GM18502 (cell line): Measurements from ENCODE around the gene IGSF21.
"Not testable (repeated sequence)": the region's sequence is repeated elsewhere in the genome, so short reads cannot be mapped to it uniquely, and the experiment has no call there.

Source experiments
- ATAC-seq: cut with Tn5 transposase; IDR thresholded peaks from one replicate; pipeline ENCODE4 v1.9.1; 2021; ENCODE audit warnings: mild to moderate bottlenecking; ENCODE audit not compliant: unreplicated experiment, poor library complexity

IGSF21 gene

DNA sequence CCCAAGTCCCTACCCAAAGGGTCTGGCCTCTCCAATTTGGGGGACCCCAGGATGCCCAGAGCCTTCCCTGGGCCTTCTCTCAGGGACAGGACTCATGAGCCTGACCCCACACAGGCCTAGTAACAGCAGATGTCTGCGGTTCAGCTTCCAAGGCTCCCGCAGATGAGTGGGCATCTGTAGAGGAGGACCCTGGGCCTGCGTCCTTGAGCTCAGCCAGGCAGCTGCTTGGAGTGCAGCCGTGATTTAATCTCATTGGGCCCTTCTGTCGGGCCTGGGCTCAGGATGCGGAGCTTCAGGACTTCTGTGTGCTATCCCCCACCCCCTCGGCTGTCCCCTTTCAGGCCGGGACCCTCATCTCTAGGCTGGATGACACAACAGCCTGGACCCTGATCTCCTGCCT is 35.4 kb downstream of the IGSF21 start:
- ATAC-seq = no peak

GRCh38 chr1:18144062-18144461 is 36.5 kb downstream of the IGSF21 start:
- ATAC-seq = no peak

DNA sequence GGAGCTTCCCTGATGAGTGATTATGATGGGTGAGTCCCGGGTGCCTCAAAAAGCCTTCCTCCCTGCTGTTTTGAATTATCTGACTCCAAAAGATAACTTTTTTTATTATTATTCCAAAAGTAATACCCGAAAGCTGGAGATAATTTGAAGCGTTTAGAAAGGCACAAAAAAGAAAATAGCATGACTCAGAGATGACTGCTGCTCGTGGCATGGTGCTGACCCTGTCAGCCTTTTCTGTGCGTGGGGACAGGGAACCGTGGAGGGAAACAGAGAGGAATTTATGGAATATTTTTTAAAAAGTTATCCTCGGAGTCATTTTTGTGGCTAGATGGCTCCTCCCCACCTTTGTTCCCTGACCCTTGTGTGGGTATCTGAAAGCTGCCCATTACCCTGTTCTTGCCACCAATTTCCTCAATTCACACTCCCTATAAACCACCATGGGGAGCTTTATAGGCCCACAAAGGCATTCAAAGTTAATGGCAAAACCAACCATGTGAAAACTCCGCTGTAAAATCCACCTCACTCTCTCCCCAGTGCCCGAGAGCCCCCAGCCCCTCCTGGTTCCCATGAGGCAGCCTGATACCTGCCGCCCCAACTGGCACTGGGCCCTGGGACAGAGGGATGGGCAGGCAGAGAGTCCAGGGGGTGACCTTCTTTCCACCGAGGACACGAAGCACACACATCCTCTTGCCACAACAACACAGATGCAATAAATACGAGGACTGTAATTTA is 37.5 kb downstream of the IGSF21 start:
- no peak for ATAC-seq

DNA sequence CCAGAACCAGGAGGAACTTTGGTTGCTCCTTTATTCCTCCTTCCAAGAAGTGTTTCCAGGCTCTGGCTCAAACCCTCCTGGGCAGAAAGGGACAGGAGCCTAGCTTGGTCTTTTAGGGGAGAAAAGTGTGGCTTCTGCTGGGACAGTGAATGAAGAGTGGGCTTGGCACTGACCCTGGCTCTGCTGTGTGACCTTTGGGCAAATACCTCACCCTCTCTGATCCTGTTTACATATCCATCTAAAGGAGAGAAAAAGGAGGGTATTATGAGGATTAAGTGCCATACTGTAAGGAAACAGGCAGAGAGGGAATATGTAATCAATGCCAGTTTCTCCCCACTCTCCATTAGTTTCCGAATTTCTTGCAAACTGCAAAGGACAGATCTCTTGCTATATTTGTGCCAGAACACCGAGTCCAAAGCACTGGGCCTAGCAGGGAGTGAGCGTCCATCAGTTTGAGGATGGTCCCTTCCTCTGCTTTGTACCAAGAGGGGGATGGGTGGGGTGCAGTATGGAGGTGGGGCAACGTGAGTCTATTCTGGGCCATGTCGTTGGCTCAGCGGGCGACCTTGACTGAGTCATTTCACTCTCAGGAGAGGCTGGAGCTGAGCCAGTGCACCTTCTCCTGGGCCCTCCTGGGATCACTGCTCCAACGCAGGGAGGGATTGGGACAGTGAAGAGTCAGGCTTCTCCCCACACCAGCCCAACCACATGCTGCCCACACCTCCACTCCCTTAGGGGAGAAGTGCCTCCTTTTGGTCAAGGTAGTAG is 38.4 kb downstream of the IGSF21 start:
- ATAC-seq = no peak

- ATAC-seq = no peak
Observed at GRCh38 chr1:18146886-18147285, 39.3 kb downstream of the IGSF21 start.

DNA sequence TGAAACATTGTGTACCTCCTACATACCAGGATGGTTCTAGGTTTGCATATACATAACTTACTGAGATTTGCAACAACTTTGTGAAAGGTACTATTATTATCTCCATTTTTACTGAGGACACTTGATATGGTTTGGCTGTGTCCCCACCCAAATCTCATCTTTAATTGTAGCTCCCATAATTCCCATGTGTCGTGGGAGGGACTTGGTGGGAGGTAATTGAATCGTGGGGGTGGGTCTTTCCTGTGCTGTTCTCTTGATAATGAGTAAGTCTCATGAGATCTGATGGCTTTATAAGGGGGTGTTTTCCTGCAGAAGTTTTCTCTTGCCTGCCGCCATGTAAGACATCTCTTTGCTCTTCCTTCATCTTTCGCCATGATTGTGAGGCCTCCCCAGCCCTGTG is 40.1 kb downstream of the IGSF21 start:
- ATAC-seq = no peak

- ATAC-seq = no peak
Observed at GRCh38 chr1:18148461-18148860, 40.9 kb downstream of the IGSF21 start.

GRCh38 chr1:18149027-18149641 is 41.5 kb downstream of the IGSF21 start:
- ATAC-seq = no peak

GRCh38 chr1:18151436-18152122 is 44.0 kb downstream of the IGSF21 start:
- no peak for ATAC-seq

- no peak for ATAC-seq
Observed at GRCh38 chr1:18154430-18155194, 47.0 kb downstream of the IGSF21 start.

- ATAC-seq = no peak
Observed at GRCh38 chr1:18155881-18156385, 48.3 kb downstream of the IGSF21 start.

DNA sequence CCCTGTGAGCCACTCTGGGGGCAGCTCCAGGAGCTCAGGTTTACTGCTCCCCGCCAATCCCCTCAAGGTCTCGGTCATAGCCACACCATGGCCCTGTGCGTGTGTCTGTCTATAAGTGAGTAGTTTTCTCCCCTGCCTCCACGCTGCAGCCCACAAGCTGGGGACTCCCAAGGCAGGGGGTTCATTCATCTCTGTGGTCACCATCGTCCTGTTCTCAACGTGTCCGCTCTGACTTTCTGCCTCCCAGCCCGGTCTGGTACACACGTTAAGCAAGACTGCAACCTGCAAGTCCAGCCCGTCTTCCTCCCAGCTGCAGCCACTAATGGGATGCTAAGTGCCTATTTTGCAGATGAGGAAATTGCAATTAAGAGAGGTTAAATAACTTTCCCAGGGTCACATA is 49.8 kb downstream of the IGSF21 start:
- no peak for ATAC-seq

GRCh38 chr1:18157968-18158367 is 50.4 kb downstream of the IGSF21 start:
- ATAC-seq = no peak

GRCh38 chr1:18158714-18159113 is 51.1 kb downstream of the IGSF21 start:
- no peak for ATAC-seq

DNA sequence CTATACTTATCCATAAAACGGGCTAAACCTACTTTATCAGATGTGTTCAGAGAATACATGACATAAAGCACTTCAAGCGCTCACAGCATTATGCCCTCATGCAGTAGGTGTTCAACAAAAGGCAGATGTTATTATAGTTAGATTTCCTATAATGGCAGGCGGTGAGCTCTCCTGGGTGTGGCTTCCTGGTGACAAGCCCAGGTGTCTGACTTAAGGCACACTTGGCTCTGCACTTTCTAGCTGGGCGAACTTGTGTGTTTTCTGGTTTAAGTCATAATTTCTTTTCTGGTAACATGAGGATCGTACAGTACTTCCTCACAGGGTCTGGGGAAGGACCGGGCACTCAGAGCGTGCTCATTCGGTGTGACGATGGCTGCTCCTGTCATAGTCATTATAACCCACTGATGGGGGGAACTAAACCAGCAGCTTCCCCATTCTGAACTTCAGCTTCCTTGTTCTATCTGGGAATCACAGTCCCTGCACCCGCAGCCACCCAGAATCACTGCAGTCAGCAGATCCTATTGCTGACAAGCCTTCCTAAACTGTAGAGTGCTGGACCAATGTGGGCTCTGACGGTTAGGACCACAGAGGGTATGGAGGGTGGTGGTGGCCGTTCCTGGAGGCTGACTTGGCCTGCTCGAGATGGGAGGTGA is 52.8 kb downstream of the IGSF21 start:
- ATAC-seq = no peak

DNA sequence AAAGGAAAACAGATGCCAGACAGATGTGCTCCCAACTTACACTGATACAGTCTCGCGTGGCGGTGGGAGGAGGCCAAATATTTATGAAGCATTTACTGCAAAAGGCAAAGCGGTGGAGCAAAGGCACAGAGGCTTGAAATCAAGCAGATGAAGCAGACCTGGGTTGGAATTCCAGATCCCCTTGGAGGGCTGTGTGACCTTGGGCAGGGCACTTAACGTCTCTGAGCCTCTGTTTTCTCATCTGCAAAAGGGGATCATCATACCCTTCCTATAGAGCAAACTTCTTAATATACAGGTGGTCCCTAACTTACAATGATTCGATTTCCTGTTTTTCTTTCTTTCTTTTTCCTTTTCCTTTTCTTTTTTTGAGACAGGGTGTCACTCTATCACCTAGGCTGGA is 54.1 kb downstream of the IGSF21 start:
- ATAC-seq = no peak

DNA sequence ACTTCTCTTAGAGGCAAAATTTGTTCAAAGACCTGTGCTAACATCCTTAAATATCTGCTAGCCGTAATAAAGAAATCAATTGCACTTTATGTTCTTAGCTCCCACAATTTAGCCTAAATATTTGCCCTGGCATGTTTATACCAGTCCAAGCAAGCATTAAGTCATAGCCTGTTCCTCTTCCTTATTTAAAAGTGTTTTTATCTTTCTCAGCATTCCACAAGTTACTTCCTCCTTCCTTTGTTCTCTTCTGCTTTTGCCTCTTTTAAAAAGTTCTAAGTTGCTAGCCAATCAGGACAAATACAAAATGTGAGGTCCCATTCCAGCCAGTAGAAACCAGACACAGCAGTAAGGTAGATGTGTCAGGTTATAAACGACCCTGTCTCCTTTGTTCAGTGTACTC is 58.0 kb downstream of the IGSF21 start:
- ATAC-seq = not testable (repeated sequence)

DNA sequence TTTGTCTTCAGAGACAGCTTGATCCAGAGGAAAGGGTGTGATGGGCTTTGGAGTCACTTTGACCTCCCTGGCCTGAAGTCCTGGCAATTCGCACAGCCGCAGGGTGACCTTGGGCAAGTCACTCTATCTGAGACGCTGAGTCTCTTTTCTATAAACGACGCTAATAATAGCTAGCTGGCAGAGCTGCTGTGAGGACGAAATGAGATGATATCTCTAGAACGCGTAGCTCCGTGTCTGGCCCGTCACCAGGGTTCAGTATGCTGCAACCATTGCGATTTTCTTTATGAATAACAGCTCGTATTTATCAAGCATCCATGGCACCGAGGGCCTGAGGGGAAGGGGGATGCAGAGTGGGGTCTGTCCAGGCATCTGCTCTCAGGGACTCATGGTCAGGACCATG is 58.7 kb downstream of the IGSF21 start:
- ATAC-seq = no peak

- ATAC-seq = no peak
Observed at GRCh38 chr1:18166929-18167328, 59.3 kb downstream of the IGSF21 start.
